ENCODE measurements around the gene AFF4.
"Not testable (repeated sequence)": the region's sequence is repeated elsewhere in the genome, so short reads cannot be mapped to it uniquely, and the experiment has no call there.

AFF4 gene

GRCh38 chr5:132952829-132953228 is 10.6 kb downstream of the AFF4 start:
- no peak for DNase-seq (ENCODE audit: low read depth)

DNA sequence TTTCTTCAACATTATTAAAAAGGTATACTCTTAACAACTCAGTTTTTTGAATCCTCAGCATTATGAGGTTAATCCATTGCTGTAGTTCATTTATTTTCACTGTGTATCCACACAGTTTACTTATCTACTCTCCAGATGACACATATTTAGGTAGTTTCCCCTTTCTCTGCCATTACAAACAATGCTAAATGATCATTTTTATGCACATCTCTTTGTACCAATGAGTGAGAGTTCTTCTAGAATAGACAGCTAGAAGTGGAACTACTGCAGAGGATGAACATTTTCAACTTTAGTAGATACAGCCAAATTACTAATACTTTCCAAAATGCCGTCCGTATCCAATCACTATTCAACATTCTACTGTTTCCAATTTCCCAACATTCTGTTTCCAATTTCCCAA is 11.5 kb downstream of the AFF4 start:
- no peak for DNase-seq (ENCODE audit: low read depth)

GRCh38 chr5:132949136-132949535 is 14.3 kb downstream of the AFF4 start:
- no peak for DNase-seq (ENCODE audit: low read depth)

DNA sequence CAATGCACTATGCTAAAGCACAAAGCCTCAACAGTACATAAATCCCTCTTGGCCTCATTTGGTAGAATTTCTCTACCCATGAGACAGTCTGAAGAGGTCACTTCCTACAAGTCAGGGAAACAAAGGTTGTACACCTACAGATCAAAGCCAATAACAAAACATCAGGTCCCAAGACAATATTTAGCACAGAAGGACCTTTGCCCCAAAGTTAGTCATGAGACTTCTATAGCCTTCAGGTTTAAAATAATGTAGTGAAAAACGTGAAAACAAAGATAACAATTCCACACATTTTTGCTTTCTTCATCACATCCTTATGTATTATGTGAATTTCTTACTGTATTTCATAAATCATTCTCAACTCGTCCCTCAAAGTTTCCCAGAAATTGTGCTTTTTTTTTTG is 15.8 kb downstream of the AFF4 start:
- DNase-seq (ENCODE audit: low read depth), result no peak

GRCh38 chr5:132945315-132945714 is 18.1 kb downstream of the AFF4 start:
- not testable (repeated sequence) for DNase-seq (ENCODE audit: low read depth)

DNA sequence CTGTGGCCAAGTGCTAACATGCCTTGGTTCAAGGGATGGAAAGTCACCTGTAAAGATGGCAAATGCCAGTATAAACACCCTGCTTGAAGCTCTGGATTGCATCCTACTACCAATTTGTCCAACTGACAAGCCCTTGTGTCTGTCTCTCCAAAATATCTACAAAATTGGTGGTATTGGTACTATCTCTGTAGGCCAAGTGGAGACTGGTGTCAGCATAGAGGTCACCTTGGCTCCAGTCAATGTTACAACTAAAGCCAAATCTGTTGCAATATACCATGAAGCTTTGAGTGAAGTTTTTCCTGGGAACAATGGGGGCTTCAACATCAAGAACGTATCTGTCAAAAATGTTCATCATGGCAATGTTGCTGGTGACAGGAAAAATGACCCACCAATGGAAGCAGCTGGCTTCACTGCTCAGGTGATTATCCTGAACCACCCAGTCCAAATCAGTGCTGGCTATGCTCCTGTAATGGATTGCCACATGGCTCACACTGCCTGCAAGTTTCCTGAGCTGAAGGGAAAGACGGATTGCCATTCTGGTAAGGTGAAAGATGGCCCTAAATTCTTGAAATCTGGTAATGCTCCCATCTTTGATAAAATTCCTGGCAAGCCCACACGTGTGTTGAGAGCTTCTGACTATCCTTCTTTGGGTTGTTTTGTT is 19.9 kb downstream of the AFF4 start:
- DNase-seq (ENCODE audit: low read depth), result no peak

DNA sequence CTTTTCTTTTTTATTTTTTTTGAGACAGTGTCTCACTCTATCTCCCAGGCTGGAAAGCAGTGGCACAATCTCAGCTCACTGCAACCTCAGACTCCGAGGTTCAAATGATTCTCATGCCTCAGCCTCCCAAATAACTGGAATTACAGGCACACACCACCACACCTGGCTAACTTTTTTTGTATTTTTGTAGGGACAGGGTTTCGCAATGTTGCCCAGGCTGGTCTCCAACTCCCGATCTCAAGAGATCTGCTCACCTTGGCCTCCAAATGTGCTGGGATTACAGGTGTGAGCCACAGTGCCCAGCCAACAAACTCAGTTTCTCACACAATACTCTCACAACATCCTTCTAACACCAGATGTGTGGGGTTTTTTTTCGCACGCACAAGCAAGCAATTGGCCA is 22.1 kb downstream of the AFF4 start:
- no peak for DNase-seq (ENCODE audit: low read depth)

GRCh38 chr5:132928062-132928407 is 35.4 kb downstream of the AFF4 start:
- no peak for DNase-seq (ENCODE audit: low read depth)

- no peak for DNase-seq (ENCODE audit: low read depth)
These were observed 35.9 kb downstream of the AFF4 start for GRCh38 chr5:132927355-132928061.

GRCh38 chr5:132926437-132926836 is 37.0 kb downstream of the AFF4 start:
- no peak for DNase-seq (ENCODE audit: low read depth)

- no peak for DNase-seq (ENCODE audit: low read depth)
These were observed 47.3 kb downstream of the AFF4 start for GRCh38 chr5:132916086-132916485.

- DNase-seq (ENCODE audit: low read depth), result no peak
These were observed 47.8 kb downstream of the AFF4 start for GRCh38 chr5:132915681-132916080.

DNA sequence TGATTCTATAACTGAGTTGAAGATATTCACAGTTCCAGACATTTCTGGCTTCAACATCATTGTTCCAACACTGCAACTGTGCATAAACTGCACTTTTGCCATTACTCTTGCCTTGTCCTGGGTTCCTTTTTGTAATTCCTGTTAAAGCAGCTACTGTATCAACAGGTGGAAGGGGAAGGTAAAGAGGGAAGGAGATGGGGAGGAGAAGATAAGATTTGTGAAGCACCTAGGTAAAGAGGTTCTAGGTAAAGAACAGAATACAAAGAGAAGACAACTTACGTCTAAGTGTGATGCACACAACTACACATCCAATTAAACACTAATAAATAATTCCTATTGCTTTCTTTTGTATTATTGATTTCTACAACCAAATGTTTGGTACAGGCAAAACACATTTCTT is 53.7 kb downstream of the AFF4 start:
- no peak for DNase-seq (ENCODE audit: low read depth)

DNA sequence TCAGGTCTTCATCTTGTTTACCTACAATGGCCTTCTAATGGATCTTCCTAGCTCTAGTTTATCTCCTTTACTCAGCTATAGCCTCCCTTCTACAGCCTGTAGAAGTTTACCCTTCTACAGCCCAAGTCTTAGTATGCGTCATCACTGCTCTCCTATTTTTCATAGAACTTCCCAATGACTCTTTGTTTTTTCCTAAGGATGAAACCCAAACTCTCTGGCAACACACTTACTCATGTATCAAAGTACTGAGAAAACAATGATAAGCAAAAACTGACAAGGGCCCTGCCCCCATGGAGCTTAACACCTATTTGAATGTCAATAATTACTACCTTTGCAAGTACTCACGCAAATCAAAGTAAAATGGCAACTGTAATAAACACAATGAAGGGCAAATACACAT is 56.3 kb downstream of the AFF4 start:
- DNase-seq (ENCODE audit: low read depth), result no peak

DNA sequence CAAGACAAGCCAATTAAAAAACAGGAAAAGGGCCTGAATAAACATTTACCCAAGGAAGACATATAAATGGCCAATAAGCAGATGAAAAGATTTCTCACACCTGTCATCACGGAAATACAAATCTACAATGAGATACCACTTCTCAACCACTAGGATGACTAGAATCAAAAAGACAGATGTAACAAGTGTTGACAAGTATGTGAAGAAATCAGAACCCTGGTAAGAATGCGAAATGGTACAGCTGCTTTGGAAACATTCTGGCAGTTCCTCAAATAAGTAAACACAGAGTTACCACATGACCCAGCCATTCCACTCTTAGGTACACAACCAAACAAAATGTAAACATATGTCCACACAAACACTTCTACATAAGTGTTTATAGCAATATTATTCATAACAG is 57.5 kb downstream of the AFF4 start:
- no peak for DNase-seq (ENCODE audit: low read depth)

- no peak for DNase-seq (ENCODE audit: low read depth)
These were observed 61.7 kb downstream of the AFF4 start for GRCh38 chr5:132901730-132902129.

- DNase-seq (ENCODE audit: low read depth), result no peak
These were observed 62.4 kb downstream of the AFF4 start for GRCh38 chr5:132901036-132901435.

DNA sequence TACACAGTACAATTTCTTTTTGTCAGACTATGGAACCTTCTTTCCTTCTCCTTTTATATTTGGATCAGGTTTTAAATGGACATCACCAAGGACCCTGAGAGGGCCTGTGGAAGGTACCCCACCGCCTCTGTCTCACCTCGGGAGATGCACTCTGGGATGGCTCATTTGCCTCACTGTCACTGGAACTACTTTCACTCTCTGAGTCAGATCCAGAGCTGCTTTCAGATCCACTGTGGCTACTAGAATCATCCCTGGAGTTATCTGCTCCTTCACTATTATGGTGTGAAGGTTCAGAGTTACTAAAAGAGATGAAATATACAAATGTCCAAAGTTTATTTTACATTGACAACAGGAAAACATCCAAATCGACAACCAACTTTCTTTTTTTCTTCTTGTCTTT is 65.3 kb downstream of the AFF4 start:
- no peak for DNase-seq (ENCODE audit: low read depth)

DNA sequence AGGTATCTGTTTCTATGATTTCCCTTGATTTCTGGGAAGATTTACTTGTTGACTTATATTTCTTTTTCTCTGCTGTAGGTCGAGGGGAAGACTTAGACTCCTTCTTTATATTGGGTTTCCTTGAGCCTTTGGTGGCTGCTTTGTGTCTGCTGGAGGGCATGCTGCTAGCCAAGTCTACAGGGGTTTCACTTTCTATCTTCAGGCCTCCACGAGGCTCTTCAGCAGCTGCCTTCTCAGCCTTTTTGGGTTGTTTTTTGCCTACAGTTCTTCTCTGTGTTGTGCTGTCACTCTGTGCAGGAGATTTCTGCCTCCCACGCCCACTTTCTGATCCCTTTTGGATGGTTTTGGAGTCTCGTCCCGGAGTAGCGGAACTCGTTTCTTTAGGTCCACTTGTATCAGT is 66.7 kb downstream of the AFF4 start:
- DNase-seq (ENCODE audit: low read depth), result no peak

DNA sequence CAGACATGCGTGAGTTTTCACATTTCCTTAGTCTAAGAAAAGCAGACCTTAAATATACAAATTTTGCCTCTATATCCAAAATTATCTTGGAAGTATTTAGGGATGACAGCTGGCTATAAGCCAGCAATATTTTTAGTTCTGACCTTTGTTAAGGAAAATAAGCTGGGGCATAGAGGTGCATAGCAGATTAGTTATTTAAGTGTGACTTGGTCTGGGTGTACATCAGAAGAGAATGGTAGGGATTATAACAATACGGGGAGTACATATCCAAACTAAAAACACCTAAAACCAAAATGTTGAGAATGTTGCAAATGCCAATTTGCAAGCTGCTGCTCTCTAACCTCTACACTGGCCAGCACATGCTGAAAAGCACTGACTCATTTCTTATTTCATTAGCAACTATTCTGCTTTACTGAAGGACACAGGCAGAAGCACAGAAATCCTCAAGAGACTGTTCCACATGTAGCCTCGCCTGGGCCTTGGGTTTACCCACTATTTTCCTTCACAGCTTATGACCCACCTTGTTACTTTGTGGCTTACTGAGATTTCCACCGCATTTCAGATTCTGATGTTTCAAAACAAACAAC is 67.6 kb downstream of the AFF4 start:
- DNase-seq (ENCODE audit: low read depth), result no peak

- no peak for DNase-seq (ENCODE audit: low read depth)
These were observed 72.6 kb downstream of the AFF4 start for GRCh38 chr5:132890817-132891216.

- DNase-seq (ENCODE audit: low read depth), result no peak
These were observed 73.9 kb downstream of the AFF4 start for GRCh38 chr5:132889501-132889900.

DNA sequence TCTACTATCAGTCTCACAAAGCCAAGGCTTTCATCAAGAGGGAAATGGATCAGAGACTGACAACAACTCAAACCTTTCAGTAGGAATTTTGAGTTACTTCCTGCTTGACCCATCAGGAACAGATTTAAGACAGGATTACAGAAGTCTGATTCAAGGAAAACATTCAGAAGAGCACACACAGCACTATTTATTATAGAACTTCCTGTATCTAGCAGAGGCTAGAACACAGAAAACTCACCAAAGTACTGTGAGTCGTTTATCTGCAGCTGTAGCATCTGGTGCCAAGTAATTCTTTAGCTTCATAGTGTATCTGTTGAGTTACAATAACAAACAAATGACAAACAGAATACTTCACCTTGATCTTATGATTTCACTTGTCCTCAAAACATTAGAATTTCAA is 76.2 kb downstream of the AFF4 start:
- DNase-seq (ENCODE audit: low read depth), result no peak

Data from HS-27A (cell line).